CD4-positive, alpha-beta T cell treated with Interleukin-10 for 1 hour (primary cell): ENCODE results near the gene NOTUM.

Source experiments
- DNase-seq: peaks from one replicate; pipeline ENCODE4 v3.0.0-alpha.2; 2020

The NOTUM gene

GRCh38 chr17:81961087-81961511 is at the start of gene NOTUM:
Gene NOTUM (minus strand): TSS chr17:81961187. CDS start chr17:81960909, 278 bp downstream.
- DNase-seq = peak; percentile 37

DNA sequence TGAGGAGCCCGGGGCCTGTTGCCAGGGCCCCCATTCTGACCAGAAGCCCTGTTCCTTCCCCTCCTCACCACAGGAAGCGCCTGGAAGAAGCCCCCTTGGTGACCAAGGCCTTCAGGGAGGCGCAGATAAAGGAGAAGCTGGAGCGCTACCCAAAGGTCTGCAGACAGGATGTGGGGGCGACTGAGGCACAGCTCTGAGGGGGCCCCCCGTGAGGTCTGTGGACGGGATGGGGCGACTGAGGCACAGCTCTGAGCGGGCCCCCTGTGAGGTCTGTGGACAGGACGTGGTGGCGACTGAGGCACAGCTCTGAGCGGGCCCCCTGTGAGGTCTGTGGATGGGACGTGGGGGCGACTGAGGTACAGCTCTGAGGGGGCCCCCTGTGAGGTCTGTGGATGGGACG is 48.4 kb upstream of the NOTUM start:
- DNase-seq = no peak

DNA sequence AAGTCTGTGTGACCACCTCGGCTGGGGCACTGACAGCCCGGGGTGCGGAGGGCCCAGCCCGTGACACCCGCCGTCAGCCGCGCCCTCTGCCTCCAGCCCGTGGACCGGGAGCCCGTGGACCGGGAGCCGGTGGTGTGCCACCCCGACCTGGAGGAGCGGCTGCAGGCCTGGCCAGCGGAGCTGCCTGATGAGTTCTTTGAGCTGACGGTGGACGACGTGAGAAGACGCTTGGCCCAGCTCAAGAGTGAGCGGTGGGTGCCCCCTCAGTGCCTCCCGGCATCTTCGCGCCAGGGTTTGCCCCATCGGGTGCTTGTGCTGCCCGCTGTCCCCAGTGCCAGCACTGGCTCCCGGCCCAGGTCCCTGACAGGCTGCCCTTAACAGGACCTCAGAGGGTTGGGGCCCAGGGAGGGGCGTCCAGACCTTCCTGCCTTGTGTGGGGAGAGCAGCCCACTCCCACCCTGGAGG is 48.0 kb upstream of the NOTUM start:
- DNase-seq = no peak

DNA sequence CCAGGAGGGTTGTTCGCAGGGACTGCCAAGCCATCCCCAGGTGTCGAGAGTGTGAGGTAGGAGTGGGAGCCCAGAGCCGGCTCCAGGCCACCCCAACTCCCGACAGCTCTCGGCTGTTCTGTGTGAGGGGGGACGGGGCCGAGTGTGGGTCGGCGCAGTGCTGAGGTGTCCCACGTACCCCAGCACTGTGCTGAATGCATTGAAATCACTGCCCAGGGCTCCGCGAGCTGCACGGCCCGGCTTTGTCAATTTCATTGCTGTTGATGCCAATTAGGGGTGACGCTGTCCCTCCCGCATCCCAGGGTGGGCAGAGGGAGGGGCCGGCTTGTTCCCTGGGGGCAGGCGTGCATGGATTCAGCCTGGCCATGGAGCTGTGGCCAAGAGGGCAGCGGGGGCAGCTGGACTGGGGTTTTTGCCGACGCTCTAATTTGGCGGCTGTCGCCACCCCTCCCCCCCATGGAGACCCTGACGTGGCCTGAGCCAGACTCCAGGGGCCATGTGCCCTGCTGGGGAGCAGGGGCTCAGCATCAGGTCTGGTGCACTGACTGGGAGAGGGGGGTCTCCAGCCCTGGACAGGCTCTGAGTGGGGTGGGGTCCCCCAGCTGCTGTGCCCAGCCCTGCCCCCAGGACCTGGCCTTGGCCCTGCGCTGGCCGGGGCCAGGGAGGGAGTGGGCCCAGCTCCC is 47.4 kb upstream of the NOTUM start:
- no peak for DNase-seq

DNA sequence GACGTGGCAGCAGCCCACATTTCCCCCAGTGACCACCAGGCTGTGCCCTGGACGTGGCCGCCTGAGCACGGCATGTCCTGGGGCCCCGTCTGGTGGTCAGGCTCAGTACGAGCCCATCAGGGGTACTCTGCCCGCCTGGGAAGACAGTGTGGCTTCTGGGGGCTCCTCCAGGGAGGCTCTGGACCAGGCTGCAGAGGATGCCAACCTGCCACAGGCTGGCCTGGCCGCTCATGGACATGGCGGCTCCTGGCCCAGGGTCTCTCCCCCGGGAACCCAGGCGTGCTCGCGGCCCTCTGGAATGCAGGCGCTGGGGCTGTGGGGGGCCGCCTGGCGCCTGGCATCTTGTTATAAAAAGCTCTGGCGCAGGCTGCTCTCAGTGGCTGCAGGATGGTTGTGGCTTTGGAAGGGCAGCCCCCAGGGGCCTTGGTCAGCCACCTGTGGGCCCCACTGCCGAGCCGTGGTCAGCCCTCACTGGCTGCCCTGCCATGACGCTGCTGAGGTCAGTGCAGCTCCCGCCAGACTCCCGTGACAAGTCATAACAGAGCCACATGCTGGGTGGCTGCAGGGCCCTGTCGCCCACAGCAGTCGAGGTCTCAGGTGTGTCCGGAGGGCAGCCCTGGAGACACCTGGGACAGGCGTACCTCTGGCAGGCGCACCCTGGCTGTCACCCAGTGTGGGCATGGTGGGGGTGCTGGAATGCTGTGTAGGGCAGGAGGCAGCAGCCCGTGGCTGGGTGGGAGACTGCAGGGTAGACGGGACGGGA is 46.7 kb upstream of the NOTUM start:
- DNase-seq = no peak

GRCh38 chr17:82007228-82007494 is 46.2 kb upstream of the NOTUM start:
- DNase-seq = no peak

DNA sequence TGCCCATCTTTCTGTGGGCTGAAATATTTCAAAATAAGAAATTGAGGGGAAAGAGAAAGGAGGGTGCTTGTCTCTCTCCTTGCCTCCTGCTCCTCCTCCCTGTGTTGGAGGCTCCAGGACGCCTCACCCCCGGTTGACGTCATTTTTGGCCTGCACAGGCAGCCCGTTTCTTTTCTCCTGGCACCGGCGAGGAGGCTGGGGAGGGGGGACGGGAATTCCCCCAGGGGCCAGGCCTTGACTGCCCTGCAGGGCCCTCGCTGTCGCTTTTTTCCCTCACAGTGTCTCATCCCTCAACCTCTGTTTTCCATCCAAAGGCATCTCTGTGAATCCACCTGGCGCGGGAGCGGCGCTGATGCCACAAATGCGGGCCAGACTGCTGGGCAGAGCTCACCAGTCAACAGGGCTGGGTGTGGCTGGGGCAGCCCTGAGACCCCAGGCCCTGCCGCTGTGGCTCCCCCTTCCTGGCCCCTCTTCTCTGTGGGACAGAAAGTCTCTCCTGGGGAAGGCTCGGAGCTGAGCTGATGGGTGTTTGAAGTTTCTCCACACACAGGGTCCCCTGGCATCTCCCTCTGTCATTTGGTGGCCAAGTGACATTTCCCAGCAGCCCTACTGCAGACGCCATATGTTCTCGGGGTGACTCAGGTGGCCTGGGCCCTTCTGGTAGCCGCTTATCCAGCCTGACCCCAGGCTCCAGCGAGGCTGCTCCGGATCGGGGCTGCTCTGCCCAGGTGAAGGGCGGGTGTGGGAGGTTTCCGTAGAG is 45.7 kb upstream of the NOTUM start:
- DNase-seq = no peak

GRCh38 chr17:82005701-82006348 is 44.8 kb upstream of the NOTUM start:
- no peak for DNase-seq

- no peak for DNase-seq
Measured at GRCh38 chr17:82004517-82005455, 43.8 kb upstream of the NOTUM start.

DNA sequence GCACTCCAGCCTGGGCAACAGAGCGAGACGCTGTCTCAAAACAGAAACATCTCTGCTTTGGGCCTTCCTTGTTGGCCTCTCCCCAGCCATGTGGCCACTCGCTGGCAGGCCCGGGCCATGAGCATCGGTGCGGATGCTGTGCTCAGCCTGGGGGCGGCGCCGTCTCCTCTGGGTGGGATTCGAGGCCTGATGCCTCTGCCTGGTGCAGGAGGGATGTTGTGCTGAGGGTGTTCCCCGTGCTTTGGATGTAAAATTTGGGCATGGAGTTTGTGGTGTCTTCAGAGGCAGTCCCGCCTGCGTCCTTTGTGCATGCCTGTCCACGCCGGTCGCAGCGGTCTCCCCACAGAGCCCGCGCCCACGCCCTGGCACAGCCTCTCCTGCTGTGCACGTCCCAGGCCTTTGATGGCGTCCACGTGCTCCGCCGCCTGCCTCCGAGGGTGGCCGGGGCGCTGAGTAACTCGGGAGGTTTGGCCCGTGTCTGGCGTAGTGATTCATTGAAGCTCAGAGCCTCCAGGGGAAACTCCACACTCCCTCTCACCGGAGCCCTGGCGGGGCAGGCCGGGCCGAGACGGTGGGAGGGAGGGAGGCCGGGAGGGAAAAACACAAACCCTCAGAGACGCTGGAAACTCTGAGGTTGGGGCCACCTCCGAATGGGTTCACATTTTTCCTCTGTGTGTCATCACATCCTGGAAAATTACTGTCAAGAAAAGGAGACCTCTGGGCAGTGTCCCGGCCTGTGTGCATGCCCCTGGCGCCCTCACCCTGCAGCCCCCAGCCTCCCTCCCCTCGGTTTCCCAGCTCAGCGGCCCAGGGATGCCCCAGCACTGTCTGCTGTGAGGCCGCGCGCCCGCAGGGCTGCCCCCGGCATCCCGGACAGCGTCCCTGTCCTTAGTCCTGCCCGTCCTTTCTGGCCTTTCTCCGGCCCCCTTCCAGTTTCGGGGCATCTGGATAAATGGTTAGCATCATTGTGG is 42.7 kb upstream of the NOTUM start:
- no peak for DNase-seq

DNA sequence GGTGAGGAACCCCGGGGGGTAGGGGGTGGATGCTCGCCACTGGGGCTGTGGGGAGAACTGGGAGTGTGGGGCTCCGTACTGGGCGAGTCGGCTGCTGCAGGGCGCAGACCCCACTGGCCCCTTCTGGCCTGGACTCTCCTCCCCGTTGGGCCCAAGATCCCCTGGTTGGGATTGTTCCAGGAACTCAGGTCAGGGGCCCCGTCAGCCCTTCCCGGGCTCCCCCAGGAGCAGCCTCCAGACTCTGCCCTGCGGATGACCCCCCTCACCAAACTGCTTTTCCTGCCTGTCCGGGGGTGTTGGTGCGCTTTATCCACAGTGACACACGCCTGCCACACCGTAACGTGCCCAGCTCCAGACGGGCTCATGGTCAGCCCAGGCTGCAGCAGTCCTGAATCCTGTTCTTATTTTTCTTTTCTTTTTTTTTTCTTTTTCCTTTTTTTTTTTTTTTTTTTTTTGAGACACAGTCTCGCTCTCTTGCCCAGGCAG is 40.6 kb upstream of the NOTUM start:
- no peak for DNase-seq

DNA sequence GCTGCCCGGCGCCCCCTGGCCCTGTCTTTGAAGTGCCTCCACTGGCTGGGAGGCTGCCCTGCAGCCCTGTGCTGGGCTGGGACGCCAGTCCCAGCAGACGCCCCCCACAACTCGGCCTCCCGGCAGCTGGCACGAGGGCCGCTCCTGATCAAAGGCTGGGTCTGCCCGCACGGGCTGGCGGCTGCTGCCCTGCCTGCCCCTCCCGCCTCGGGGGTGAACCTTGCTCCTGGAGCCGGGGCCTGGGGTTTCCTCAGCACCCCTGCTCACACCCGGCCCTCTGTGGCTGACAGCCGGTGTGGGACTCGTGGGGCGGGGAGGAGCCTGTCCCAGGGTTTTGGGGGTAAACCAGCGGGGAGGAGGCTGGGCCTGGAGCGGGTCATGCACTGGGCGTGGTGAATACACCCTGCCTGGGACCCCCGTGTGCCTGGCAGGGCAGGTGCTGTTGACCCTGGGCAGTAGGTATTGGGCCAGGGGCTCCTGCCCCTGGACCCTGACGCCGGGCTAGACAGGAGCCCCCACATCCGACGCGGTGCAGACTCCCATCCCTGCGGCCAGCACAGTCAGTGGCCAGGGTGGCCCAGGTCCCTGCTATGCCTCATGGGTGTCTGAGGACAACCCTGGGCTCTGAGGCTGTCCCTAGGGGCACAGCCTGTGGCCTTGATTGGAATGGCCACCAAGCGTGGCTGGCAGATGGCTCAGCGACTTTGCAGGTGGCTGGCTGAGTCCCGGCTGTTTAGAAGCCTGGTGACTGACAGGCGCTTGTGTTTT is 40.0 kb upstream of the NOTUM start:
- DNase-seq = no peak

DNA sequence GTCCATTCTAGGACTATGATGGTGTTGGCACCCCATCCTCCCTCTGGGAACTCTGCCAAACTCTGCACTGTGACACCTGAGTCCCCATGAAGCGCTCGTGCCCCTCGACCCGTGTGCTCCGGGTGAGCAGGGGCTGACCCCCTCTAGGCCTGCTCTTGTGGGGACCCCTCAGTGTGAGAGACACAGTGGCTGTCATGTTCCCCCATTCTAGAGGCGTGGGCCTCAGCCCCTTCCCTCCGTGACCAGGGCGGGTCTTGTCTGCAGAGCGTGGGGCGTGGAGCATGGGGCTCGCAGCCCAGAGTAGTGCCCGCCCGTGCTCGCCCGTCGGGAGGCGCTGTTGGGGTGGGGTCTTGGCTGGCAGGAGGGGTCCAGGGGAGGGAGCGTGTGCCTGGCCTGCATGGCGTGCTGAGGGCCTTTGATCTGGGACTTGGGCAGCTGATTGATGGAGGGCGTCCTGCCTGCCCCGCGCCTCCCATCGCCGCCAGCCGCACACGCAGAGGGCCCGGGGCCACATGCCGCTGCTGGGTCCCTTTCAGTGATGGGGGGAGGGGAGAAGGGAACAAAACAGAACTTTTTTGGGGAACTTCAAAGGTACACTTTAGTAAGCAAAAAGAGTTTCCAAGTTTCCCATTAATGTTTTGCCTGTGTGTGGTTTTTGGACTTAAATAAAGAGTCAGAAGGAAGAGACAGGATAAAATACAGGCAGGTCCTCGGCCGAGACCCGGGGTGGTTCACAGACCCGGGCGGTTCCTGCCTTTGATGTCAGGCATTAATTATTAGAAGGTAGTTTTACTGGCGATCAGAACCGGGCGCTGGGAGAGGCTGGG is 39.2 kb upstream of the NOTUM start:
- DNase-seq = no peak

- no peak for DNase-seq
Measured at GRCh38 chr17:81999587-81999975, 38.6 kb upstream of the NOTUM start.

GRCh38 chr17:81998691-81999438 is 37.9 kb upstream of the NOTUM start:
- no peak for DNase-seq

- no peak for DNase-seq
Measured at GRCh38 chr17:81998212-81998611, 37.2 kb upstream of the NOTUM start.

GRCh38 chr17:81996757-81997441 is 35.9 kb upstream of the NOTUM start:
- DNase-seq = no peak
